GM20431 (cell line): ENCODE data around the gene KLHL33.

Experiments
- in situ Hi-C: fragments of 300-500 bp; cut with MseI, MboI; formaldehyde crosslinking; loops from one replicate; pipeline ENCODE4 v1.15.0; 2020; ENCODE audit warnings: low sequenced_read_pairs; ENCODE audit not compliant: unreplicated experiment

The KLHL33 gene

DNA sequence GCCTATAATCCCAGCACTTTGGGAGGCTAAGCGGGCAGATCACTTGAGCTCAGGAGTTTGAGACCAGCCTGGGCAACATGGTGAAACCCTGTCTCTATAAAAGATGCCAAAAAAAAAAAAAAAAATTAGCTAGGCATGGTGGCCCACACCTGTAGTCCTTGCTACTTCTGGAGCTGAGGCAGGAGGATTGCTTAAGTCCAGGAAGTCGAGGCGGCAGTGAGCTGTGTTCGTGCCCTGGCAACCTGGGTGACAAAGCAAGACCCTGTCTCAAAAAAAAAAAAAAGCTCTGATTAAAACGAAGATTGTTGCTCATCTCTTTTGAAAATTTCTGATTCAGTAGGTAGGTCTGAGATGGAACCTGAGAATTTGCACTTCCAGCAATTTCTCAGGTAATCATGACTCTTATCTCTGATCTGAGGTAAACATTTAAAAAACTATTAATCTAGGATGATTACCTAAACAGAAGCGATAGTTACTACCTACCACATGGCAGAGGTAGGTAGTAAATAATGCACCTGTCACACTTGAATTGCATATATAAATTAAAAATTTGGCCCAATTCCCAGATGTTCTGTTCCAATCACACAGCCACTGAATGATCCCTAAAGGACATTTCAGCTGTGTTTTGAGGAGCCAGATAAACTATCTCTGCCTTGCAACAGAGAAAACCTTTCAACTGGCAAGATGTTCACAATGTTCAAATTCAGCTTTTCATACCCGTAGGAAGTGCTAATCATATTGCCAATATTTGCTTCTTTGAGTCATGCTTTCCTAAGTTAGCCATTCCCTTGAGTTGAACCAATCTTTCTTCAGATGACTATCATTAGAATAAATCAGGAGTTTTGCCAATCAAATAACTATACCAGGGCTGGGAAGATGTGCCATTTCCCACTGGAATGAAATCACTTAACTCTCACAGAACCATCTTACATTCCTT, 18.4 kb downstream of the KLHL33 start:
- in situ Hi-C loops, result no loop called here

DNA sequence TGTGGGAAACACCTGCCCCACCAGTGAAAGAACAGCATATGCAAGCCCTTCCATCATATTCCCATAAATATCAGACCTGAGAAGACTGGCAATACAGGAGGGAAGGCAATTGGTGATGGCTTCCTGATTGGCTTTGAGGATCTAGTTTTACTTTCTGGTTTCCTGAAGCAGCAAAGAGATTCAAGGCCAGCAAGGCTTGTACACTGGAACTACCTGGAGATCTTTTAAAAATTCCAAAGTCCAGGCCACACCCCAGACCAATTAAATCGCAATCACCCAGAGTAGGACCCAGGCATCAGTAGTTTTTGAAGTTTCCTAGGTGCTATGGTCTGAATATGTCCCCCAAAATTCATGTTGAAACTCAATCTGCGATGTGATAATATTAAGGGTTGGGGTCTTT, 19.7 kb downstream of the KLHL33 start:
- in situ Hi-C loops, result no loop called here

- in situ Hi-C loops, result no loop called here
Observed at GRCh38 chr14:20415782-20416206, 20.2 kb downstream of the KLHL33 start.

GRCh38 chr14:20413744-20414082, 22.3 kb downstream of the KLHL33 start:
- in situ Hi-C loops, result no loop called here

GRCh38 chr14:20412876-20413743, 22.9 kb downstream of the KLHL33 start, which contains the start of gene TEP1:
TSS of gene TEP1 (minus strand) at chr14:20413501. CDS start at chr14:20408439, 5,062 bp downstream.
- in situ Hi-C loops, result no loop called here

DNA sequence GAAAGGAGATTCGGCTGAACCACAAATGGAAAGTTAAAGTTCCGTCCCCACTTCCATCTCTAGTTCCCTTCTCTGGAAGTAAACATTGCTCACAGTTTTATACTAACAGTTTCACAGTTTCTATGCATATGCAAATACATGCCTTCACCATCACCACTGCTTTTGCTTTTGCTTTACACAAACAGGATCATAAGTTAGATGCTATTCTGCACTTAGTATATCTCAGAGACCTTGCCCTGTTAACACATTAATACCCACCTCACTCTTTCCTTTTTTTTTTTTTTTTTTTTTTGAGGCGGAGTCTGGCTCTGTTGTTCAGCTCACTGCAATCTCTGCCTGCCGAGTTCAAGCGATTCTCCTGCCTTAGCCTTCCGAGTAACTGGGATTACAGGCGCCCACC, 23.6 kb downstream of the KLHL33 start:
- in situ Hi-C loops, result no loop called here

GRCh38 chr14:20409226-20409625, 26.7 kb downstream of the KLHL33 start:
- in situ Hi-C loops, result no loop called here

- in situ Hi-C loops, result no loop called here
Observed at GRCh38 chr14:20403521-20403920, 32.4 kb downstream of the KLHL33 start.

GRCh38 chr14:20400965-20401593, 34.9 kb downstream of the KLHL33 start:
- in situ Hi-C loops, result no loop called here

GRCh38 chr14:20400589-20400964, 35.4 kb downstream of the KLHL33 start:
- in situ Hi-C loops, result no loop called here

- in situ Hi-C loops, result no loop called here
Observed at GRCh38 chr14:20397511-20397910, 38.5 kb downstream of the KLHL33 start.

GRCh38 chr14:20391505-20391904, 44.5 kb downstream of the KLHL33 start:
- in situ Hi-C loops, result no loop called here

- in situ Hi-C loops, result no loop called here
Observed at GRCh38 chr14:20388159-20388558, 47.8 kb downstream of the KLHL33 start.

GRCh38 chr14:20387576-20387975, 48.4 kb downstream of the KLHL33 start:
- in situ Hi-C loops, result no loop called here

DNA sequence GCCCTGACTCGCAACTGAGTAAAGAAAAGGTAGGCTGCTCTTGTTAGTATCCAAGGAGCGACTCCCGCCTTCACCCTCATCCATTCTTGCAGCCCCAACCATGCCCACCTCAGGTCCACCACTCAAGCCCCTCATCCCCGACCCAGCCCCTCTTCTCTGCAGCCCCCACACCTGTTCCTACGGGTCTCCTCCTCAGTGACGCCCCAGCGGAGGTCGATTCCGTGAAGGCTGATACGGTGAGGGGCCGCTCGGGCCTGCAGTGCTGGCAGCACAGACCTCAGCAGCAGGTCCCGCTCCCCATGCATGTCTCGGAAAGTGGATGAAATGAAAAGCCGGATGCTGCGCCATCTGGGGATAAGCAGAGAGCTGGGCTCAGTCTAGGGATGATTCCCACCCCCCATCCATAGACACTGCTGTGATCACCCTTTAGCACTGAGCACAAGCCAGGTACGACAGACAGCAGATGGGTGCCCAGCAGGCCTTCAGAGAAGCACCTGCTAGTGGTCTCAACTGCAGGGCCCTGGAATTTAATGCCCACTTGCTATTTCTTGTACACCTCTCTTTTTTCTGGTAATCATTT, 49.6 kb downstream of the KLHL33 start:
- in situ Hi-C loops, result no loop called here

GRCh38 chr14:20384886-20385285, 51.1 kb downstream of the KLHL33 start:
- in situ Hi-C loops, result no loop called here

- in situ Hi-C loops, result no loop called here
Observed at GRCh38 chr14:20384321-20384720, 51.6 kb downstream of the KLHL33 start.

DNA sequence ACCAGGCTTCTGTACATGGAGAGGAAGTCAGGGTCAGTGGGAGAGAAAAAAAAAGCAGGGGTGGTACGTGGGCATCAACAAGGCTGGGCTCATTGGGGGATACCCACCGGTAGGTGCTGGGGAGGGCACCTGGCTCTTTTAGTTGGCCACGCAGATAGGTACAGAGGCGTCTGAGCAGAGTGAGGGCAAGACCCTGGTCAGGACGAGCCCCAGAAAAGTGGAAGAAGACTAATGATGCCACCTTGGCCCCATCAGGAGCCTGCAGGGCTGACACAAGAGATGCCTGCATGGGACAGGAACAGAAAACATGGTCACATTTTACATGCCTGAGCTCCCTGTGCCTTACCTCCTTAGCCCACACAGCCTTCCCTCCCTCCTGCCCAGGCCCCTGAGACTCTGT, 52.3 kb downstream of the KLHL33 start:
- in situ Hi-C loops, result no loop called here

GRCh38 chr14:20383032-20383431, 52.9 kb downstream of the KLHL33 start:
- in situ Hi-C loops, result no loop called here

- in situ Hi-C loops, result no loop called here
Observed at GRCh38 chr14:20382526-20382925, 53.4 kb downstream of the KLHL33 start.
